ENCODE results near the gene BLOC1S1. TPM values are rescaled to one million over a fixed set of nuclear protein-coding genes. Genes with fewer than 3 reads are reported as not detected.
A peak's percentile ranks its signal among the peaks of the same experiment; 100 is the strongest.

Gene BLOC1S1
- total RNA-seq, 1 donor from 2014 or later: 57.2 TPM

DNA sequence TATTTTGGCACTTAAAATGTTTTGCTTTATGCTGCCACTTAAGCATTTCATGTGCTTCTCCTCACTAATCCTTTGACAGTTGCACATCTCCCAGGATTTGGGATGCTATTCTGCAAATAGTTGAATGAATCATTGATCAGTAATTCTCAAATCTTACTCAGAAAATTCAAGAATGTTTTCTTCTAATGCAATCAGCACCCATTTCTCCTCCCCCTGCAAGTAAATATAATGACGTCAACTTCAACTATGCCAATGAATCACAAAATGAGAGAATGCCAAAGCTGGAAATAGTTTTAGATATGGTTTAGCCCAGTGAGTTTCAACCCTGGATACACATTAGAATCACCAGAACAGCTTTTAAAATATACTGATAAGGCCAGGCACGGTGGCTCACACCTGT, 2.1 kb upstream of the BLOC1S1 start:
- no peak for DNase-seq (ENCODE audit: low spot score in 2 of 2)

DNA sequence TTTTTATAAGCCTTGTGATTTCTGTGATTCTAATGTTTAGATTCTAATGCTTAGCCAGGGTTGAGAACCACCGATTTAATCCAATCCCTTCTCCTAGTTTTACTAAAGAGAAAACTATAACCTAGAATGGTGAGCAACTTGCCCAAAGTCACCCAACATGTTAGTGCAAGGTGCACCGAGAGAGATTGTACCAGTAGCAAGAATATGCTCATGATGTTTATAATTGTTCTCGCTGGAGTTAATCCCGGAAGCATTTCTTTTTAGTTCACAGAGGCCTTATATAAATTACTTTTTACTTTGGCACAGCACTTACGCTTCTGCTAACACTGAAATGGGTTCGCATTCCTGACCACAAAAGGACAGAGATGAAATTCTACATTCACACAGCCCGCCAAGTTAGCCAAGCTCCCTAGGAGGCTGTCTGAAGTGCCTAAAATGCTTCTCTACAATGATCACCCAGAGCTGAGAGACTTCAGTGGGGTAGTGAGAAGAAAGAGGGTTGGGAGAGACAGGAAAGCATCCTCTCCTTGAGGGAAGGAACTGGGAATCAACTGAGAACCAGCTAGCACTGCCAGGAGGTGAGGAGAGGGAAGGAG, 579 bp upstream of the BLOC1S1 start:
- Histone ChIP-seq H3K36me3 (no peaks in the 10 kb centered on the region), H3K27ac (peak overlapping the region; percentile 86 to 88), H3K4me1 (peaks cover 35 to 77% of the 10 kb centered on the region in 2 donors), H3K27me3 (no peaks in the 10 kb centered on the region), H3K9me3 (no peaks in the 10 kb centered on the region), H3K4me3 (peak overlapping the region; percentile 64 to 79)
- intact Hi-C loops (cut with DNase I): no loop called here
- no peak for DNase-seq (ENCODE audit: low spot score in 2 of 2)
- TF ChIP-seq, protein P1, sequence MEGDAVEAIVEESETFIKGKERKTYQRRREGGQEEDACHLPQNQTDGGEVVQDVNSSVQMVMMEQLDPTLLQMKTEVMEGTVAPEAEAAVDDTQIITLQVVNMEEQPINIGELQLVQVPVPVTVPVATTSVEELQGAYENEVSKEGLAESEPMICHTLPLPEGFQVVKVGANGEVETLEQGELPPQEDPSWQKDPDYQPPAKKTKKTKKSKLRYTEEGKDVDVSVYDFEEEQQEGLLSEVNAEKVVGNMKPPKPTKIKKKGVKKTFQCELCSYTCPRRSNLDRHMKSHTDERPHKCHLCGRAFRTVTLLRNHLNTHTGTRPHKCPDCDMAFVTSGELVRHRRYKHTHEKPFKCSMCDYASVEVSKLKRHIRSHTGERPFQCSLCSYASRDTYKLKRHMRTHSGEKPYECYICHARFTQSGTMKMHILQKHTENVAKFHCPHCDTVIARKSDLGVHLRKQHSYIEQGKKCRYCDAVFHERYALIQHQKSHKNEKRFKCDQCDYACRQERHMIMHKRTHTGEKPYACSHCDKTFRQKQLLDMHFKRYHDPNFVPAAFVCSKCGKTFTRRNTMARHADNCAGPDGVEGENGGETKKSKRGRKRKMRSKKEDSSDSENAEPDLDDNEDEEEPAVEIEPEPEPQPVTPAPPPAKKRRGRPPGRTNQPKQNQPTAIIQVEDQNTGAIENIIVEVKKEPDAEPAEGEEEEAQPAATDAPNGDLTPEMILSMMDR (IDR thresholded peaks at IDR 0.05): no peak

More for the DNA sequence above, 2.1 kb upstream of the BLOC1S1 start:
- Histone ChIP-seq H3K9me3 (no peaks in the 10 kb centered on the region), H3K27me3 (no peaks in the 10 kb centered on the region), H3K4me3 (no peak overlapping the region), H3K36me3 (no peaks in the 10 kb centered on the region), H3K4me1 (peaks cover 27 to 76% of the 10 kb centered on the region in 2 donors), H3K27ac (peak overlapping the region; percentile 81 to 95)
- intact Hi-C loops (cut with DNase I): no loop called here
- TF ChIP-seq, protein P1 (IDR thresholded peaks at IDR 0.05): no peak

DNA sequence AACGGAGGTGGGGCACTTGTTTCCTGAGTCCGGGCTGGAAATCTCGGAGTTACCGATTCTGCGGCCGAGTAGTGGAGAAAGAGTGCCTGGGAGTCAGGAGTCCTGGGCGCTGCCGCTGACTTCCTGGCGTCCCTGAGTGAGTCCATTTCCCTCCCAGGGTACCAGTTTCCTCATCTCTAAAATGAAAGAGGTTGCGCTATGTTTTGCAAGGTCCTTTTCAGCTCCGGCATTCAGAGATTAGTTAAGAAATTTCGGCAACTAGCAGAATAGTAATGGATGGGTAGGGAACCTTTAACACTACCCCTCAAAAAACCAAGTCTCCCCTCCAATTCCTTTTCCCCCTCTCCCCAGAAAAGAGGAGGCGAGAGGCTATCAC, 724 bp downstream of the BLOC1S1 start:
- intact Hi-C loops (cut with DNase I): loop anchor here (1.0 kb wide), 1 partner anchor 9 kb away; the partner anchor contains the start of gene ITGA7
- peak overlapping the region; percentile 64 to 79 for H3K4me3 ChIP-seq
- peaks cover 46 to 71% of the 10 kb centered on the region in 2 donors for H3K4me1 ChIP-seq
- TF ChIP-seq, protein P1 (IDR thresholded peaks at IDR 0.05): no peak
- H3K9me3 ChIP-seq: no peaks in the 10 kb centered on the region
- DNase-seq (ENCODE audit: low spot score in 2 of 2): no peak
- H3K27ac ChIP-seq: peak overlapping the region; percentile 86 to 88
- no peaks in the 10 kb centered on the region for H3K27me3 ChIP-seq
- H3K36me3 ChIP-seq: no peaks in the 10 kb centered on the region

DNA sequence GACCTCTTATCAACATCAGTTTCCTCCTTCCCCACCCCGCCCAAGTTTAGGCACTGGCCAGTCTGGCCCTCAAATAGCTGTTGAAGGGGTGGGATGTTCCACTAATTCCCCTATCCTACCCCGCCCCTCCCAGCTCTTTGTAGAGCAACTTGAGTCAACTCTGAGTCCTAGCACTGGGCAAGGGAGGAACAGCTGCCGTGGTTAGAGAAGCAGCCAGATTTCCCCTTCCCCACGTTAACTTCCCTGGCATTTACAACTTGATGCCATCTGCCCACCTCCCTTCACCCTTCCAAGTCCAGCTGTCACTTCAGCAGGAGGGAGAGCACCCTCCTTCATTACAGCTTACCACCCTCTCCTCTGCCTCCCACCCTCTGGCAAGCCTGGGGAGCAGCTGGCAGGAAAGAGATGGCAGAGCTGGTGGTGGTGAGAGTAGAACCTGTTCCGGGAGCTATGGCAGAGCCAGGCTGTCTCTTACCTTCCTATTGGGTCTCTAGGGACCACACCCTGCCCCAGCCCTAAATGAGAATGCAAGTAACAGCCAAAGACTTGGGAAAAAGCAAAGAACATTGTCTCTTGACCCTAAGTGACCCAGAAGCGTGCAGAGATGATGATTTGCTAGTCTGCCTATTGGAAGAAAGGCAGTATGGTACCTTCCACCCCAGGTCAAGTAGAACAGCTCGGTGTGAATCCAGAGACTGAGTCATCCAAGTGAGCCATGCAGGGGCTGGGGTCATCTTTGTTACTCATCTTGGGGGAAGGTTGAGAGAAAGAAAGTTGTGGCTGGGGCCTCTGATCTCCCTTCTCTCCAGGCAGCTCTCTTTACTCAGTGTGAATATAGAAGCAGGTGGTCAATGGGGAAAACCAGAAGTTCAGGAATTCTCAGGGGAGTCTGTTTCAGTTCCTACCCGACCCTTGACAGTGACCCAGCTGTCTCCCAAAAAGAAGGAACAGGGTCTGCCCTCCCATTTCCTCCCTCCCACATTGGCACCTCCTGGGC, 1.5 kb downstream of the BLOC1S1 start:
- Histone ChIP-seq H3K4me1 (peaks cover 48 to 70% of the 10 kb centered on the region in 2 donors), H3K27me3 (no peaks in the 10 kb centered on the region), H3K9me3 (no peaks in the 10 kb centered on the region), H3K4me3 (peak overlapping the region; percentile 64 to 79), H3K27ac (peak overlapping the region; percentile 86 to 88), H3K36me3 (no peaks in the 10 kb centered on the region)
- intact Hi-C loops (cut with DNase I): no loop called here
- TF ChIP-seq, protein P1 (IDR thresholded peaks at IDR 0.05): no peak
- no peak for DNase-seq (ENCODE audit: low spot score in 2 of 2)

DNA sequence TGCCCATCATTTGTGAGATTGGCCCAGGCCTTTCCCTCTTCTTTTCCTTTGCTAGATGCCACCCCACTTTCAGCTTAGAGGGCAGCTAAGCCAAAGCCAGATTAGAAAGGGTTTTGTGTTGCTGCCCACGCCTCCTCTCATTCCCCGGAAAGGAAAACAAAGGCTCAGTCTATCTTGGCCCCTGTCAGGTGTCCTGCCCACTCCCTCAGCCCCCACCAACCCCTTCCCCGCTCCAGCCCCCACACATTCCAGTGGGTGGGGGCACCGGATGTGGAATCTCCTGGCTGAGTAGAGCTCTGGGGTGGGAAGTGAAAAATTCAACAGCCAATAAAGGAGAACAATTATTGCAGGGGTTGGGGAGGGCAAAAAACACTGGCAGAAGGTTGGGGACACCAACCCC, 2.2 kb downstream of the BLOC1S1 start:
- H3K4me1 ChIP-seq: peaks cover 47 to 65% of the 10 kb centered on the region in 2 donors
- TF ChIP-seq, protein P1 (IDR thresholded peaks at IDR 0.05): no peak
- peak overlapping the region in 1 of 2 donors; percentile 79 for H3K4me3 ChIP-seq
- no peaks in the 10 kb centered on the region for H3K27me3 ChIP-seq
- no peak for DNase-seq (ENCODE audit: low spot score in 2 of 2)
- intact Hi-C loops (cut with DNase I): no loop called here
- H3K27ac ChIP-seq: peak overlapping the region; percentile 86 to 88
- H3K9me3 ChIP-seq: no peaks in the 10 kb centered on the region
- no peaks in the 10 kb centered on the region for H3K36me3 ChIP-seq
